NCI-H1417 treated with DMSO at 0.1 percent for 48 hours (cell line): ENCODE data around the gene LAMB4.

Source experiments
- DNase-seq: peaks from one replicate; lab custom pipeline; 2025; lab: John Stamatoyannopoulos, UW

The LAMB4 gene

GRCh38 chr7:108143658-108144420 is 13.7 kb upstream of the LAMB4 start:
- DNase-seq: no peak

DNA sequence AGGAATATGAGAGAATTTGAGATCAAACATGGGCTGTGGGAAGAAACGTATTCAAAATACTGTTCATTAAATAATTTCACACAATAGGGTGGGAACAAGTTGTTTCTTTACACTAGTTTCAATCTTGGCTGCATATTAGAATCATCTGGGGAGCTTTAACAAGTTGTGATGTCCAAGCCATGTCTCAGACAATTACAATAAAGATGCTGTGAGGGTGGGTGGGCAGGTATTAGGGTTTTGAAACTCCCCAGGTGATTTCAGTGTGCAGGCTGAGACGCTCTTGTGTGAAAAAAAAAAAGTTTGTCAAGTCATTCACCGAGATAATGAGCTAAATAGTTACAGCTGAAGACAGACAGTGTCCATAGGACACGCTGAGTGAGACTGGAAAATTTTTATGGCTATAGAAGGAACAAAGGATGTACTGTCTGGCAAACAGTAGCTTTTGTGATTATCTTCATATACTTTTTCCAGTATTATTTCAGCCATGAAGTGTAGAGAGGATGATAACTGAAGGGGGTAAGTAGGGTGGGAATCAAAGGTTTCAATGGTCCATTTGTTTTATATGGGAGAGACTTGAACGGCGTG is 12.6 kb upstream of the LAMB4 start:
- DNase-seq: no peak

- no peak for DNase-seq
Observed at GRCh38 chr7:108142180-108142579, 12.0 kb upstream of the LAMB4 start.

DNA sequence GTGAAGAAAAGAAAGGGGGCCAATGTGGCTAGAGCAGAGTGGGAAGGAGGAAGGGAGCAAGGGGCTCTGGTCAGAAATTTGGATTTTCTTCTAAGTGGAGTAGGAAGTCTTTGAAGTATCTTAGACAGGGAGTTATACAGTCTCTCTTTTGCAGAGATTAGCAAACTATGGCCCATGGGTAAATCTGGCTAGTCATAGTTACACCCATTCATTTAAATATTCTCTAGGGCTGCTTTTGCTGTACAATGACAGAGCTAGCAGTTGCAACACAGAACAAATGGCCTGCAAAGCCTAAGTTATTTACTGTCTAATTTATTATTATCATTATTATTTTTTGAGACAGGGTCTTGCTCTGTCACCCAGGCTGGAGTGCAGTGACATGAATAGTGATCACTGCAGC is 10.5 kb upstream of the LAMB4 start:
- DNase-seq: no peak

GRCh38 chr7:108138911-108139310 is 8.8 kb upstream of the LAMB4 start:
- no peak for DNase-seq

DNA sequence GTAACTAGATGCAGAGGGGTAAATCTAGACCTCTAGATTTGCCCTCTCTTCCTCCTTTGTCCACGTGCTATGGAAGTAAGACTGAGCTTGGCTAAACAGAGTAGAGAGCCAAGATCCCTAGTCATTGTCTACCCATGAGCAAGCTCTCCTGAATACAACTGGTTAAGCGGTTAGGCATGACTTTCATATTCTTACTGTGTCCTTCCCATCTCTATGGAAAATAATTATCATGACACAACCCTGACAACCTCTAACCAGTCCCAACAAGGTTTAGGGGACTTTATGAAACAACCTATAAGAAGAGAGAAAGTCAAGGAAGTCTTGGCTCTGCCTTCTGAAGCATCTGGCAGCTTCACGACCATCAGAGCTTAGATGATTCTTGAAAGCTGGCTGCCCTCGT is 7.8 kb upstream of the LAMB4 start:
- no peak for DNase-seq

GRCh38 chr7:108137040-108137439 is 6.9 kb upstream of the LAMB4 start:
- no peak for DNase-seq

GRCh38 chr7:108136191-108136688 is 6.1 kb upstream of the LAMB4 start:
- no peak for DNase-seq

- DNase-seq: no peak
Observed at GRCh38 chr7:108135446-108136190, 5.5 kb upstream of the LAMB4 start.

DNA sequence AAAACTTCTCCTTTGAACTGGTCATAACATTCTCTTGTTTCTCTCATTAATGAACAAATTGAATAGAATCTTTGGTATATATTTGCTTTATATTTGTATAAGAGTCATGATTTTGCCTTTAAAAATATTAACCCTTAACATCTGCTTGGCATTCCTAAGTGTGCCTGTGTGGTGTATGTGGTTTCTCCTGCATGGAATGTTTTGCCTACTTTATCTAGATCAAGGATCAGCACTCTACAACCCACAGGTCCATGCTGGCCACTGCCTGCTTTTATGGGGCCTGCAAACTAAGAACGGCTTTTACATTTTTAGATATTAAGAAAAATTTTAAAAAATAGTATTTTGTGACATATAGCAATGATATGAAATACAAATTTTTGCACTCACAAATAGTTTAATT is 4.3 kb upstream of the LAMB4 start:
- no peak for DNase-seq

- DNase-seq: no peak
Observed at GRCh38 chr7:108132551-108133265, 2.5 kb upstream of the LAMB4 start.

DNA sequence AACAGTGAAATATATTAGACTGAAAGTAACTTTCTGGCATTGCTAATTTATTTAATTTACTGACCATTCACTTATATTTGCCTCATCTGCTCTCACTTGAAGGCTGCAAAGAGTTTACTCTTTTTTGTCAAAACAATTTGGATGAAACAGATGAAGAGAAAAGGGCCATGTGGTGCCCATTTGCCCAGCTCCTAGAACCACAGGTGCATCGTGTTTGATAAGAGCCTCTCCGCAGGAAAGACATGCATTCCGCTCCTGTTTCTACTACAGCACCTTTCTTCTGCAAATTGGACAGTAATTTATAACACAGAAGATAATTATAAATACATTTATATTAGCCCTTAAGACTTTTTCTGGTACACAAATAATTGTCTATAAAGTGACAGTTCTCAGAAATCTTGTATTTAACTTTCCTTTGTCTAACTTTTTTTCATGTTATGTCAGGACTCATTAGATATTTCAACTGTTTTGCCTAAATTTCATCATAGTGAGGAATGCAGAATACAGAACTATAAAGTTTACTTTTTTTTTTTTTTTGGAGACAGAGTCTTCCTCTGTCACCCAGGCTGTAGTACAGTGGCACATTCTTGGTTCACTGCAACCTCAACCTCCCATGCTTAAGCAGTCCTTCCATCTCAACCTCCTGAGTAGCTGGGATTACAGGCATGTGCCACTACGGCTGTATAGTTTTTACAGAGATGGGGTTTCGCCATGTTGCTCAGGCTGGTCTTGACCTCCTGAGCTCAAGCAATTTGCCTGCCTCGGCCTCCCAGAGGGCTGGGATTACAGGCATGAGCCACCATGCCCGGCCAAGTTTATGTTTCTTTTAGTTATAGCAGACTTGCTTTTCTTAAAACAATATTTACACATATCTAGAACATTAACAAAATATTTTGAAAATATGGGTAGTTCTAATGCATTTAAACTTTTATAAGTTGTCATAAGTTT is 869 bp downstream of the LAMB4 start:
- DNase-seq: no peak

DNA sequence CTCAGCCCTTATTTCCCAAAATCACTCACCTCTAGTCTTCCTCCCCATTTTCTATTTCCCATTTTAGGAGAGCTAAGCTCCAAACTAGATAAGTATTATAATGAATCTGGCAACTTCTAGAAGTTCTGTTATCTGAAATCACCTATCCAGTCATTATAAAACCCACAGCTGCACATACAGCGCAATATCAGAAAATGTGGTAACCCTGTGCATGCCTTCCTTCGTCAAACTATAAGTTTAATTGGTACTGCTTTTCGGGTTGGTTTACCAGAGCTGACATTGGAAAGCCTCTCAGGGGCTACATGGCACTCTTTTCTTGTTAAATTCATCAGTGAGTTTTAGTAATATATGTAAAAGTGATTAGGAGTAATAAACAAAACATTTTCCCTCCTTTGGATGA is 1.6 kb downstream of the LAMB4 start:
- DNase-seq: no peak

DNA sequence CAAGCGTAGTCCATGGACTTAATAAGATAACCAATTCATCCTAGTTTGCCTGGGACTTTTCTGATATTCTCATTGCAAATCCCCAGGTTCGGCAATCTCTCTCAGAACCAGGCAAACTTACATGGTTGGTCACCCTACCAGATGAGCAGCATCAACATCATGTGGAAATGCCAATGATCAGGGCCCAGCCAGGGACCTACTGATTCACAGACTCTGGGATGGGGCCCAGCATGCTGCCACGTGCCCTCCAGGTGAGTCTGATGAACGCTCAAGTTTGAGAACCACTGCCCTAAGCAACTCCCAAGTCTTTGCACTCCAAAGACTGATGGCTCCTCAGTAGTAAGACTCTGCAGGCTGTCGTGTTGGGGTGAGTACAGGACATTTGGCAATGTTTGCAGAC is 2.7 kb downstream of the LAMB4 start:
- DNase-seq: no peak

GRCh38 chr7:108124820-108125219 is 5.3 kb downstream of the LAMB4 start:
- DNase-seq: no peak

DNA sequence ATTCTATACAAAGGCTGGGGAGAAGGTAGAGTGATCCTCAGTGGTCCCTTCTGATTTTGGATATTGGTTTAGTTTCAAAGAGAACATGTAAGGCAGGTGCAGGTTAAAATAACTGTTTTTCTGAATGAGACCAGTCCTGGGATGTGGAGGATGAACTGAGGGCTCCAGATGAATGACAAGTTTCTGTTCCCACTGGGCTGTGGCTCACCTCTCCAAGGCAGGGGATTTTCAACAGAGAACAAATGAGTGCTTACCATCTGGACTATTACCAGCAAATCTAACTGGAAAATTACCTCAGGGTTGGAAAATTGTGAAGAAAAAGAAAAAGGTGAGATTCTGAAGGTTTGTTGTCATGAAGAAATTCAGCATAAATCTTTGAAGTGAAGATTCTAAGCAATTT is 8.0 kb downstream of the LAMB4 start:
- DNase-seq: no peak

DNA sequence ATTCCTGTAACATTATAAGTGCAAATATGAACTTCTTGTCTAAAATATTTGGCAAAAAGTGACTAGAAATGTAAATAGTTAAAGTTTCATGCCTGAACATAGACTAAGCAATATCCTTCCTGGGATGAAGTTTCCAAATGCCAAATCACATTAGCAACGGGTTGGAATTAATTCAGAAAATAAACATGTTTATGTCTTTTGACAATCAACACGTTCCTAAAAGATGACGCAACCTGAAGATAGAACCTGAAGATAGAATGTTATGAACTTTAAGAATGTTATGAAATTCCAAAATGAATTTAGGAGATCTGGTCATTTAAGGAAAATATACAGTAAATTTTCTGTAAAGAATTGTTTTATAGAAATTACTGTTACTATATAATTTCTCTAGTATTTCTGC is 9.2 kb downstream of the LAMB4 start:
- DNase-seq: no peak

DNA sequence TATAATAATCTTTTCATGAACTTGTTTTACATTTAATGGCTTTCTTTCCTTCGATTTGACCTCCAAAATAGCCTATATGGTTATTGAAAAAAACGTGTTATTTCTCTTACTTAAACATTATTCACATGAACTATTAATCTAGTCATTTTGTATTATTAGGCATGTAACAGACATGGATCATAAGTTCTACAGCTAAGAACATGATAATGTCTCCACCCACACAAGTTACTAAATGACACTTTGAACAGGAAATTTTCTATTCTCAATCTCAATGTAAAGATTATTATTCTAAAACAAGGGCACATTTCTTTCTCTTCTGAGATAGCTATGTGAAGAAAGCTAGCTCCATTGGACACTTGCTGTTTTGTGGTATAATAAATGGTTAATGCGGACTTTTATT is 10.0 kb downstream of the LAMB4 start:
- no peak for DNase-seq

DNA sequence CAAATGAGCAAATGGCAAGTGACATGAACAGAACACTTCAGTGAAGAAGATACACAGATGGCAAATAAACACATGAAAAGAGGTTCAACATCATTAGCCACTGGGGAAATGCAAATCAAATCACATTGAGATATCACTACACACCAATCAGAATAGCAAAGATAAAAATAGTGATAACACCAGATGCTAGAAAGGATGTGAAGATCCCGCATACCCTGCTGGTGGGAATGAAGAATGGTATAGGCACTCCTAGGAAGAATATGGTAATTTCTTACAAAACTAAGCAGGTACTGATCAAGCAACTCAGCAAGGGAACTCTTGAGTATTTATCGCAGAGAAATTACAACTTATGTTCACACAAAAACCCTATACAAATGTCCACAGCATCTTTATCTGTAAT is 11.2 kb downstream of the LAMB4 start:
- no peak for DNase-seq

DNA sequence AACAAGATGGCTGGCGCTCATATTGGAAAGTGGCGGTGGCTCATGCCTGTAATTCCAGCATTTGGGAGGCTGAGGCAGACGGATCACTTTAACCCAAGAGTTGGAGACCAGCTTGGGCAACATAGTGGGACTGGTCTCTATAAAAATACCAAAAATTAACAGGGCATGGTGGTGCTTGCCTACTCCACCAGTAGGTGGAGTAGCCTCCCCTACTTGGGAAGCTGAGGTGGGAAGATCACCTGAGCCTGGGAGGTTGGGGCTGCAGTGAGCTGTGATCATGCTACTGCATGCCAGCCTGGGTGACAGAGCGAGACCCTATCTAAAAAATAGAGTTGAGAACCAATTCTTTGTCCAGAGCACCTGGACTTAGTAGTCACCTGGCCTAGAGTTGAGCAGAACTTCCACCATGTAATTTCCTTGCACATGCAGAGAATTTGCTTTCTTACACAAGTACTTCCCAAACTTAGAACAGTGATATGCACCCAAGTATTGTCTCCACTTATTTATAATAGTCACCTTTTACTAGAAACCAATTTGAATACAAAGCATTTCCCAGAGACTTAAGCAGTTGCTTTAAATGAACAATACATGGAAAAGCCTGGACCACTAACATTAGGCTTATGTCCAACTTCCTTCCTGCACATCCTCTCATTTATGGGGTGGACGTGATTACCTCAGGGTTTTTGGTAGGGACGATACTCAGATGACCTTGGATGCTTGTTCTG is 15.9 kb downstream of the LAMB4 start:
- no peak for DNase-seq

GRCh38 chr7:108112683-108113082 is 17.5 kb downstream of the LAMB4 start:
- no peak for DNase-seq
